ENCODE results near the gene PPP1R26.

The PPP1R26 gene

GRCh38 chr9:135479469-135480052, at the start of gene PPP1R26:
Gene PPP1R26, plus strand, starts transcription at chr9:135479782. Its CDS starts 4,729 bp downstream, at chr9:135484511.
- no peak for TF ChIP-seq CTCF (IDR thresholded peaks at IDR 0.05)

DNA sequence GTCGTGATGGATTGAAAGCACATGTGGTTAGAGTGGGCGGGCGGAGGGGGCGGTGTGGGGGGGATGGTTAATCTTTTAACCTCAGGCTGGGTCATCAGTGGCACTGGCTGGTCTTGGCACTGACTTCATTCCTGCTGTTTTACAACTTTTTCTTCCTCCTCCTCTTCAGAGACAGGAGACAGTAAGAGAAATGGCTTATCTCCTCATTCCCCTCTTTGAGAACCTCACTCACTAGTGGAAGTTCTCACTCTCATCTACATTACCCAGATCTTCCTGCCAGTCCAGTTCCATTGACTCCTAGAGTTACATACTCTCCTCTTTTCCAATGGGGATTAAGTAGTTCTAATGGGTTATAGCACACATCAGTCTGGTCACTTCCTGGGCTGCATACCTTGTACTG, 42.3 kb upstream of the PPP1R26 start:
- no peak for TF ChIP-seq CTCF (IDR thresholded peaks at IDR 0.05)

DNA sequence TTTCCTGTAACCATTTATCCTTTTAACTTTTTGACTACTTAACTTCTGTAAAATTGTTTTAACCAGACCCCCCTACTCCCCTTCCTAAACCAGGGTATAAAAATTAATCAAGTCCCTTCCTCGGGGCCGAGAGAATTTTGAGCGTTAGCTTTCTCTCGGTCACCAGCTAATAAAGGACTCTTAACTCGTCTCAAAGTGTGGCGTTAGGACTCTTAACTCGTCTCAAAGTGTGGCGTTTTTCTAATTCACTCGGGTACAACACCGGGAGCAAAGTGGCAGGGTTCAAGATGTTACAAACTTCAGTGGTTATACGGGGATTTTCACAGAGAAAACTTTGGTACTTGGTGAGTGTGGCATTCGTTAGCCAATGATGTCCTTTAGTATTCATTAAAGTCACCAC, 39.7 kb upstream of the PPP1R26 start:
- TF ChIP-seq CTCF (IDR thresholded peaks at IDR 0.05) = no peak

DNA sequence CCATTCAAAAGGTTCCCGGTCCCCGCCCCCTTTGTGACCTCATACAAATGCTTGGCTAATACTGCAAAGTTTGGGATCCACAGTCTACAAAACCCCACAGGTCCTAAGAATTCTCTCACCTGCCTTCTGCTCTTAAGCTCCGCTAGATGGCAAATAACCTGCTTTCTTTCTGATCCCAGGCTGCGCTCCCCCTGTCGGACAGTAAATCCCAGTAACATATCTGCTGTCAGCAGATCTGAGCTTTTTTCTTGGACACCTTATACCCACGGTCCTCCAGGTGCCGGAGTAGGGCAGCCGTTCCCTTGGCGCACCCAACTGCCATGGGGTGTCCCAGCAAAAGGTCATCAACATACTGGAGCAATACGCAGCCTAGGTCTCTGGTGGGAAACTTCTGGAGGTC, 39.0 kb upstream of the PPP1R26 start:
- TF ChIP-seq CTCF (IDR thresholded peaks at IDR 0.05) = no peak

DNA sequence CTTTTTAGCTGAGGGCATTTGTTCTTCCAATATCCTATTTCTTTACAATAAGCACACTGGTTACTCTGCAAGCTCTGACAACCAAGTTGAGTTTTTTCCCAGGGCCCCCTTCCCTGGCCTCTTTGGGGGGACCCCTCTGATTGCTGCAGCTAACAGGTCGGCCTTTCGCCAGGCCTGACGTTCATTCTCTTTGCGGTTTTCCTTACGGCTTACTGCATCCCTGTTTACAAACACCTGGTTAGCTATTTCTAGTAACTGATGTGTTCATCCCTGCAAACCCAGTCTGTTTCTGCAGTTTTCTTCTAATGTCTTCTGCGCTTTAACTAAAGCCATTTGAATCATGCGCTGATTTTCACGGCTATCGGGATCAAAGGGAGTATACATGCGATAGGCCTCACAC, 37.5 kb upstream of the PPP1R26 start:
- no peak for TF ChIP-seq CTCF (IDR thresholded peaks at IDR 0.05)

DNA sequence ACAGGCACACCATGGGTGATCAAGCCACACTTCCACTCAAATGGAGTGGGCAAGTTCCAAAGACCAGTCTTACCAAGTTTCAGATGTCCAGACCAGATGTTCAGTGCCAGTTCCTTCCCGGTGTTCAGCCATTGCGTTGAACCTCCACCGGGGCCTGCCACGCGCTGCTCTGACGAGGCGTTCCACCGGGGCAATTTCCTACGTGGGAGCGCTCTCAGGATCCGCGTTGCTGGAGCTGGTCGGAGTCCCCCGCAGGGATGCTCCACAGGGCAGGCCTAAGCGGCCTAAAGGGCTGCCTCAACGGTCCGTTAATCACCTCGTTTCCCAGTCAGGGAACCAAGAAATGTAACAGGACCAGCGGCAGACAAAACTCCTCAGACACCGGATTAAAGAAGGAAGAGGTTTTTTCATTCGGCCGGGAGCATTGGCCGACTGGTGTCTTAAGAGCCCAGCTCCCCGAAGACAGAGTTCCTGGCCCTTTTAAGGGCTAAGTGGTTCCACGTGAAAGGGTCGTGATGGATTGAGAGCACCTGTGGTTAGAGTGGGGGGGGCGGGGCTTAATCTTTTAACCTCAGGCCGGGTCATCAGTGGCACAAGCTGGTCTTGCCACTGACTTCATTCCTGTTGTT, 35.7 kb upstream of the PPP1R26 start:
- no peak for TF ChIP-seq CTCF (IDR thresholded peaks at IDR 0.05)

- no peak for TF ChIP-seq CTCF (IDR thresholded peaks at IDR 0.05)
These were observed 32.5 kb upstream of the PPP1R26 start for GRCh38 chr9:135447126-135447525.

Data from LNCAP (cell line).